NCI-H82 (cell line): ENCODE results near the gene CSNK1G3.
"Not testable (repeated sequence)": the region's sequence is repeated elsewhere in the genome, so short reads cannot be mapped to it uniquely, and the experiment has no call there.

Experiments
- DNase-seq: peaks from one replicate; lab custom pipeline; 2025; lab: John Stamatoyannopoulos, UW

Gene CSNK1G3

GRCh38 chr5:123511648-123512605 is at the start of gene CSNK1G3:
Gene CSNK1G3 (plus strand): TSS chr5:123512177. CDS start chr5:123545664, 33,487 bp downstream.
- DNase-seq = peak; percentile 97

GRCh38 chr5:123466839-123467238 is 45.1 kb upstream of the CSNK1G3 start:
- not testable (repeated sequence) for DNase-seq

GRCh38 chr5:123471385-123471784 is 40.6 kb upstream of the CSNK1G3 start:
- no peak for DNase-seq

- DNase-seq = no peak
Measured at GRCh38 chr5:123472150-123472924, 39.6 kb upstream of the CSNK1G3 start.

GRCh38 chr5:123474228-123474627 is 37.7 kb upstream of the CSNK1G3 start:
- DNase-seq = no peak

- no peak for DNase-seq
Measured at GRCh38 chr5:123476731-123477130, 35.2 kb upstream of the CSNK1G3 start.

- DNase-seq = no peak
Measured at GRCh38 chr5:123478546-123478945, 33.4 kb upstream of the CSNK1G3 start.

GRCh38 chr5:123482258-123482657 is 29.7 kb upstream of the CSNK1G3 start:
- DNase-seq = no peak

- no peak for DNase-seq
Measured at GRCh38 chr5:123483446-123484077, 28.4 kb upstream of the CSNK1G3 start.

- no peak for DNase-seq
Measured at GRCh38 chr5:123485275-123485674, 26.7 kb upstream of the CSNK1G3 start.

- DNase-seq = peak; percentile 20
Measured at GRCh38 chr5:123486951-123487655, 24.9 kb upstream of the CSNK1G3 start.

GRCh38 chr5:123490974-123491373 is 21.0 kb upstream of the CSNK1G3 start:
- no peak for DNase-seq

GRCh38 chr5:123495211-123495610 is 16.8 kb upstream of the CSNK1G3 start:
- DNase-seq = not testable (repeated sequence)

GRCh38 chr5:123496892-123497291 is 15.1 kb upstream of the CSNK1G3 start:
- DNase-seq = peak; percentile 46

GRCh38 chr5:123500471-123500870 is 11.5 kb upstream of the CSNK1G3 start:
- no peak for DNase-seq

GRCh38 chr5:123502120-123502519 is 9.9 kb upstream of the CSNK1G3 start:
- DNase-seq = no peak

- DNase-seq = no peak
Measured at GRCh38 chr5:123503299-123503698, 8.7 kb upstream of the CSNK1G3 start.

- peak; percentile 52 for DNase-seq
Measured at GRCh38 chr5:123505633-123506032, 6.3 kb upstream of the CSNK1G3 start.

GRCh38 chr5:123508441-123508840 is 3.5 kb upstream of the CSNK1G3 start:
- DNase-seq = no peak

- DNase-seq = no peak
Measured at GRCh38 chr5:123511290-123511647, 708 bp upstream of the CSNK1G3 start.

GRCh38 chr5:123512611-123513461 is 859 bp downstream of the CSNK1G3 start:
- DNase-seq = peak; percentile 62
